Measurements from ENCODE around the gene ZBTB3.
A peak's percentile ranks its signal among the peaks of the same experiment; 100 is the strongest.

Gene ZBTB3

DNA sequence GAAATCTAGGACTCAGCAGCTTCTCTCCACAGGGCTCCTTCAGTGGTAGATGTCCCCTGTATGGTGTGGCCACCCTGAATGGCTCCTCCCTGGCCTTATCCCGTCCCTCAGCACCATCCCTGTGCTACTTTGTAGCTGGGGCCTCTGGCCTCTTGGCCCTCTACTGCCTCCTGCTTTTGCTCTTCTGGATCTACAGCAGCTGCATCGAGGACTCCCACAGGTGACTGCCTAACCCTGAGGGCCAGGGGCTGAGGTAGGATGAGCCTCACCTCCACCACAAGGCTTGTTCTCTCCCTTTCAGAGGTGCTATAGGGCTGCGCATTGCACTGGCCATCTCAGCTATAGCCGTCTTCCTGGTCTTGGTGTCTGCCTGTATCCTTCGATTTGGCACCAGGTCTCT, 35.0 kb upstream of the ZBTB3 start:
- Histone ChIP-seq H3K23ac (ENCODE audit: low read length) (no peak overlapping the region), H3K79me1 (ENCODE audit: low read length) (peaks cover 16% of the 10 kb centered on the region), H3K14ac (ENCODE audit: low read length) (no peak overlapping the region), H3K4me2 (ENCODE audit: low read length) (no peak overlapping the region), H3K9me3 (ENCODE audit: insufficient read depth, low read depth, low read length) (peaks cover 2% of the 10 kb centered on the region), H2AK5ac (ENCODE audit: low read length) (no peak overlapping the region), H3K9ac (ENCODE audit: low read length) (no peak overlapping the region), H2BK5ac (ENCODE audit: low read depth, low read length, poor library complexity) (no peak overlapping the region), H3K27ac (ENCODE audit: low read depth, low read length) (no peak overlapping the region), H4K12ac (ENCODE audit: low read depth, low read length) (no peak overlapping the region), H2BK12ac (ENCODE audit: low read length) (no peak overlapping the region), H3K18ac (ENCODE audit: low read length) (no peak overlapping the region), H3K4me3 (ENCODE audit: low read depth, low read length) (no peak overlapping the region), H3K4me1 (ENCODE audit: control insufficient read depth in 1 of 2, insufficient read depth in 2 of 2, low read length in 2 of 2) (peaks cover 5 to 9% of the 10 kb centered on the region in 2 experiments), H3K79me2 (ENCODE audit: control insufficient read depth, insufficient read depth, low read length, poor library complexity) (peaks cover 21% of the 10 kb centered on the region), H2BK120ac (ENCODE audit: insufficient read depth, low read length, poor library complexity) (no peak overlapping the region), H2AFZ (ENCODE audit: insufficient read depth, low read length, poor library complexity) (no peak overlapping the region), H3K27me3 (ENCODE audit: insufficient read depth, low read length) (no peaks in the 10 kb centered on the region), H4K91ac (ENCODE audit: low read depth, low read length) (no peak overlapping the region), H3K36me3 (ENCODE audit: control insufficient read depth in 1 of 2, insufficient read depth in 2 of 2, low read length in 2 of 2) (peaks cover 30 to 31% of the 10 kb centered on the region in 2 experiments), H4K8ac (ENCODE audit: low read depth, low read length) (peak overlapping the region; percentile 1), H3K4ac (ENCODE audit: low read depth, low read length) (peak overlapping the region; percentile 69)
- no peak for DNase-seq
- no CpG with 5 or more reads among the region's 5 CpGs for WGBS (ENCODE audit: extremely low coverage, insufficient coverage, insufficient read length)

DNA sequence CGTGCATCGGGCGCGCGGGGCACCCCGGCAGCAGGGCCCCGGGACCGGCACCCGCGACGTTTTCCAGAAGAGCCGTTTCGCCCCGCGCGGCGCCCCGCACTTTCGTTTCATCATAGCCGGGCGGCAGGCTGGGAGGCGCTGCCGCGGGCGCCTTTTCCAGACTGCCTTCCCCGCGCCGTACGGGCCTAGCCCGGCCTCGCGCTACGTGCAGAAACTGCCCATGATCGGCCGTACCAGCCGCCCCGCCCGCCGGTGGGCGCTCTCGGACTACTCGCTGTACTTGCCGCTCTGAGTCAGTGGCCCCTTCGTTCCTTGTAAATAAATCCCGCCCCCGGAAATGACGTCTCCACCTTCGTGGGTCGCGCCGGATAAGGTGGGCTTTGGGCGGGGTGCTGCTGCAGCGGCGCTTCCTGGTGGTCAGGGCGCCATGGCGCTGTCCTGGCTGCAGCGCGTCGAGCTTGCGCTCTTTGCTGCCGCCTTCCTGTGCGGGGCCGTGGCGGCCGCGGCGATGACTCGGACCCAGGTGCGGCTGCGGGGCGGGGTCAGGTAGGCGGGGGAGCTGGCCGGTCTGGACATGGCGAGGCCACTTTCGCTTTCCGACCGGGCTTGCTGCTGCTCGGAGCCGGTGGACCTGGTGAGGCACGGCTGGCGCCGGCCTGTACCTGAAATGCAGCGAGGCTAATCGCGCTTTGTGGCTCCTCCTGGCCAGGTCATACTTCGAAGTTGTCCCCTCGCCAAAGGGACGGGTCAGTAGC, 33.2 kb upstream of the ZBTB3 start, which contains the start of gene TMEM179B:
Gene TMEM179B (plus strand): TSS at position 398 of the 755 bp plus-strand sequence. CDS start 30 bp downstream, at position 428.
- Histone ChIP-seq H4K91ac (ENCODE audit: low read depth, low read length) (peak within 1 kb of the TSS; percentile 92), H3K36me3 (ENCODE audit: control insufficient read depth in 1 of 2, insufficient read depth in 2 of 2, low read length in 2 of 2) (peaks cover 24 to 29% of the 10 kb centered on the region in 2 experiments), H2BK5ac (ENCODE audit: low read depth, low read length, poor library complexity) (peak within 1 kb of the TSS; percentile 83), H3K79me1 (ENCODE audit: low read length) (peaks cover 16% of the 10 kb centered on the region), H4K8ac (ENCODE audit: low read depth, low read length) (peak within 1 kb of the TSS; percentile 98), H3K4ac (ENCODE audit: low read depth, low read length) (peak within 1 kb of the TSS; percentile 87), H3K4me1 (ENCODE audit: control insufficient read depth in 1 of 2, insufficient read depth in 2 of 2, low read length in 2 of 2) (peaks cover under 1 to 5% of the 10 kb centered on the region in 2 experiments), H2AFZ (ENCODE audit: insufficient read depth, low read length, poor library complexity) (peak within 1 kb of the TSS; percentile 86), H3K27ac (ENCODE audit: low read depth, low read length) (peak within 1 kb of the TSS; percentile 91), H3K27me3 (ENCODE audit: insufficient read depth, low read length) (no peaks in the 10 kb centered on the region), H2BK120ac (ENCODE audit: insufficient read depth, low read length, poor library complexity) (peak within 1 kb of the TSS; percentile 77), H2AK5ac (ENCODE audit: low read length) (peak within 1 kb of the TSS; percentile 98), H3K9me3 (ENCODE audit: insufficient read depth, low read depth, low read length) (peaks cover 4% of the 10 kb centered on the region), H4K12ac (ENCODE audit: low read depth, low read length) (peak within 1 kb of the TSS; percentile 94), H3K79me2 (ENCODE audit: control insufficient read depth, insufficient read depth, low read length, poor library complexity) (peaks cover 21% of the 10 kb centered on the region), H3K14ac (ENCODE audit: low read length) (peak within 1 kb of the TSS; percentile 94), H2BK12ac (ENCODE audit: low read length) (peak within 1 kb of the TSS; percentile 40), H3K4me2 (ENCODE audit: low read length) (peak within 1 kb of the TSS; percentile 89), H3K18ac (ENCODE audit: low read length) (peak within 1 kb of the TSS; percentile 98), H3K9ac (ENCODE audit: low read length) (peak within 1 kb of the TSS; percentile 89), H3K4me3 (ENCODE audit: low read depth, low read length) (peak within 1 kb of the TSS; percentile 92), H3K23ac (ENCODE audit: low read length) (no peak within 1 kb of the TSS)
- WGBS (ENCODE audit: extremely low coverage, insufficient coverage, insufficient read length) = no CpG with 5 or more reads among the region's 88 CpGs
- peak; percentile 99 to 100 for DNase-seq

DNA sequence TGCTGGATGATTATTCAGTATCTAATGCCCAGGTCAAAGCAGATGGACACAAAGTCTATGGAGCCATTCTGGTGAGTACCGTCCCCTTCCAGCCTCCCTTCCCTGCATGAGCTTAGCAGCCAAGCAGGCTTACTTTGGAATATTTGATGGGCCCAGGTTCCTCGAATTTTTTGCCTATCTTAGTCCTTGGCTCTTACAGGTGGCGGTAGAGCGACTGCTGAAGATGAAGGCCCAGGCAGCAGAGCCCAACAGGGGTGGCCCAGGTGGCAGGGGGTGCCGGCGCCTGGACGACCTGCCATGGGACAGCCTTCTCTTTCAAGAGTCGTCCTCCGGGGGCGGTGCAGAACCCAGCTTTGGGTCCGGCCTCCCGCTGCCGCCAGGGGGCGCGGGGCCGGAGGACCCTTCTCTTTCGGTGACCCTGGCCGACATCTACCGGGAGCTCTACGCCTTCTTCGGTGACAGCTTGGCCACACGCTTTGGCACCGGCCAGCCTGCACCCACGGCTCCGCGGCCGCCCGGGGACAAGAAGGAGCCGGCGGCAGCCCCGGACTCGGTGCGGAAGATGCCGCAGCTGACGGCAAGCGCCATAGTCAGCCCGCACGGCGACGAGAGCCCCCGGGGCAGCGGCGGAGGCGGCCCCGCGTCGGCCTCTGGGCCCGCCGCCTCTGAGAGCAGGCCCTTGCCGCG, 32.5 kb upstream of the ZBTB3 start:
- WGBS (ENCODE audit: extremely low coverage, insufficient coverage, insufficient read length) = no CpG with 5 or more reads among the region's 51 CpGs
- Histone ChIP-seq H3K23ac (ENCODE audit: low read length) (no peak overlapping the region), H2AK5ac (ENCODE audit: low read length) (peak overlapping the region; percentile 77), H3K79me2 (ENCODE audit: control insufficient read depth, insufficient read depth, low read length, poor library complexity) (peaks cover 18% of the 10 kb centered on the region), H3K79me1 (ENCODE audit: low read length) (peaks cover 13% of the 10 kb centered on the region), H2AFZ (ENCODE audit: insufficient read depth, low read length, poor library complexity) (peak overlapping the region; percentile 86), H3K4ac (ENCODE audit: low read depth, low read length) (peak overlapping the region; percentile 73), H2BK5ac (ENCODE audit: low read depth, low read length, poor library complexity) (peak overlapping the region; percentile 83), H2BK12ac (ENCODE audit: low read length) (peak overlapping the region; percentile 40), H3K36me3 (ENCODE audit: control insufficient read depth in 1 of 2, insufficient read depth in 2 of 2, low read length in 2 of 2) (peaks cover 28 to 33% of the 10 kb centered on the region in 2 experiments), H3K27me3 (ENCODE audit: insufficient read depth, low read length) (no peaks in the 10 kb centered on the region), H3K4me2 (ENCODE audit: low read length) (peak overlapping the region; percentile 89), H3K4me3 (ENCODE audit: low read depth, low read length) (peak overlapping the region; percentile 92), H2BK120ac (ENCODE audit: insufficient read depth, low read length, poor library complexity) (peak overlapping the region; percentile 77), H4K12ac (ENCODE audit: low read depth, low read length) (peak overlapping the region; percentile 74), H3K27ac (ENCODE audit: low read depth, low read length) (peak overlapping the region; percentile 91), H4K91ac (ENCODE audit: low read depth, low read length) (peak overlapping the region; percentile 92), H3K9me3 (ENCODE audit: insufficient read depth, low read depth, low read length) (peaks cover 6% of the 10 kb centered on the region), H4K8ac (ENCODE audit: low read depth, low read length) (peak overlapping the region; percentile 87), H3K9ac (ENCODE audit: low read length) (peak overlapping the region; percentile 77), H3K4me1 (ENCODE audit: control insufficient read depth in 1 of 2, insufficient read depth in 2 of 2, low read length in 2 of 2) (peaks cover 0 to 4% of the 10 kb centered on the region in 2 experiments), H3K14ac (ENCODE audit: low read length) (peak overlapping the region; percentile 94), H3K18ac (ENCODE audit: low read length) (peak overlapping the region; percentile 82)
- peak; percentile 86 to 95 for DNase-seq

DNA sequence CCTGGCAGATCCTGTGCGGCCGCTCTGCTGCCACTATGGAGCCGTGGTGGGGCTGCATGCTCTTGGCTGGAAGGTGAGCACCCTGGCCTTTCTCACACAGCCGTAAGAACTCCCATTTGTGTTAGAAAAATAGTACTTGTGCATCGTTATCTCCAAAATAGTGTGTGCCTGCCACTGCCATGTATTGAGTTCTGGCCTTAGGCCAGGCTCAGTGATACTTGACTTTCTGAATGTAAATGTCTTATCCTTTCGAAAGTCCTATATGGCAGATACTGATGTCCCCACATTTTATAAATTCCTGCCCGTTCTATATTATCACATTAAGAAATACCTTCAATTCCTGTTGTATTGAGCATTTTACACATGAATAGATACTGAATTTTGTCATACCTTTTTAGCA, 28.8 kb upstream of the ZBTB3 start:
- peaks cover 10% of the 10 kb centered on the region for H3K79me2 ChIP-seq (ENCODE audit: control insufficient read depth, insufficient read depth, low read length, poor library complexity)
- H2BK12ac ChIP-seq (ENCODE audit: low read length) = no peak overlapping the region
- no peak overlapping the region for H4K12ac ChIP-seq (ENCODE audit: low read depth, low read length)
- no peak overlapping the region for H4K91ac ChIP-seq (ENCODE audit: low read depth, low read length)
- no peak overlapping the region for H3K27ac ChIP-seq (ENCODE audit: low read depth, low read length)
- no peak overlapping the region for H2BK120ac ChIP-seq (ENCODE audit: insufficient read depth, low read length, poor library complexity)
- H3K4me3 ChIP-seq (ENCODE audit: low read depth, low read length) = peak overlapping the region; percentile 36
- H3K4me2 ChIP-seq (ENCODE audit: low read length) = no peak overlapping the region
- no peaks in the 10 kb centered on the region for H3K4me1 ChIP-seq (ENCODE audit: control insufficient read depth in 1 of 2, insufficient read depth in 2 of 2, low read length in 2 of 2)
- no peak overlapping the region for H3K4ac ChIP-seq (ENCODE audit: low read depth, low read length)
- no peak overlapping the region for H3K23ac ChIP-seq (ENCODE audit: low read length)
- H3K14ac ChIP-seq (ENCODE audit: low read length) = no peak overlapping the region
- H3K27me3 ChIP-seq (ENCODE audit: insufficient read depth, low read length) = no peaks in the 10 kb centered on the region
- DNase-seq = no peak
- no peak overlapping the region for H3K9ac ChIP-seq (ENCODE audit: low read length)
- H2AK5ac ChIP-seq (ENCODE audit: low read length) = no peak overlapping the region
- no peak overlapping the region for H2AFZ ChIP-seq (ENCODE audit: insufficient read depth, low read length, poor library complexity)
- H4K8ac ChIP-seq (ENCODE audit: low read depth, low read length) = no peak overlapping the region
- H3K79me1 ChIP-seq (ENCODE audit: low read length) = peaks cover 11% of the 10 kb centered on the region
- no peak overlapping the region for H3K18ac ChIP-seq (ENCODE audit: low read length)
- peaks cover 6% of the 10 kb centered on the region for H3K9me3 ChIP-seq (ENCODE audit: insufficient read depth, low read depth, low read length)
- no peak overlapping the region for H2BK5ac ChIP-seq (ENCODE audit: low read depth, low read length, poor library complexity)
- WGBS (ENCODE audit: extremely low coverage, insufficient coverage, insufficient read length) = no CpG with 5 or more reads among the region's 7 CpGs
- H3K36me3 ChIP-seq (ENCODE audit: control insufficient read depth in 1 of 2, insufficient read depth in 2 of 2, low read length in 2 of 2) = peaks cover 25 to 31% of the 10 kb centered on the region in 2 experiments
